Transverse colon (tissue), 4 donors: ENCODE measurements around the gene HHIPL2. TPM values are rescaled to one million over a fixed set of nuclear protein-coding genes. Genes with fewer than 3 reads are reported as not detected.

Source experiments
- DNase-seq: peaks from one replicate; pipeline ENCODE4 v3.0.0-alpha.2; 2019
- H3K27ac ChIP-seq, 4 donors: fragments of 200-600 bp; sonication (generic); 2 replicates each; pipeline ENCODE4 v1.5.1; 2016 to 2018; ENCODE audit warnings: inconsistent platforms in 4 of 4
- H3K27me3 ChIP-seq: fragments of 200-600 bp; sonication (generic); 2 replicates; pipeline ENCODE4 v1.5.1; 2017; ENCODE audit warnings: inconsistent platforms
- H3K36me3 ChIP-seq, 4 donors: fragments of 200-600 bp; sonication (generic); 2 replicates each; pipeline ENCODE4 v1.5.1; 2017 to 2019; ENCODE audit warnings: inconsistent platforms in 4 of 4
- H3K4me1 ChIP-seq, 4 donors: fragments of 200-600 bp; sonication (generic); 2 replicates each; pipeline ENCODE4 v1.5.1; 2017 to 2020; ENCODE audit warnings: inconsistent platforms in 4 of 4
- H3K4me3 ChIP-seq, 4 donors: fragments of 200-600 bp; sonication (generic); 1 replicate in 1 of 4; 2 replicates in 3 of 4; pipeline versions ENCODE4 v1.5.1 to v1.6.1; 2017 to 2019; ENCODE audit warnings: inconsistent platforms in 4 of 4
- H3K9me3 ChIP-seq, 2 donors: fragments of 200-600 bp; sonication (generic); 2 replicates each; pipeline ENCODE4 v1.5.1; 2017 to 2019; ENCODE audit warnings: inconsistent platforms in 2 of 2
- CTCF ChIP-seq, 5 experiments: fragments of 200-600 bp in 3 of 5; fragments of 450-650 bp in 2 of 5; sonication (generic) in 3 of 5; IDR thresholded peaks; 1 replicate in 2 of 5; 2 replicates in 3 of 5; pipeline ENCODE4 v1.5.1; 2016 to 2017; ENCODE audit warnings: antibody characterized with exemption in 5 of 5, inconsistent platforms in 3 of 5, mild to moderate bottlenecking in 2 of 5, moderate library complexity in 1 of 5
- EP300 ChIP-seq: sonication (generic); formaldehyde crosslinking; IDR thresholded peaks from one replicate; pipeline ENCODE4 v1.6.1; 2017; ENCODE audit warnings: antibody characterized with exemption, low read depth
- POLR2A ChIP-seq: fragments of 450-650 bp; IDR thresholded peaks from one replicate; pipeline ENCODE4 v1.6.1; 2016; ENCODE audit warnings: antibody characterized with exemption, mild to moderate bottlenecking, moderate library complexity
- POLR2AphosphoS5 ChIP-seq, 3 donors: sonication (generic); formaldehyde crosslinking; IDR thresholded peaks; one replicate each; pipeline ENCODE4 v1.6.1; 2016; ENCODE audit warnings: antibody characterized with exemption in 3 of 3
- WGBS, 2 donors: methylation state at CpG; one replicate each; pipeline ENCODE4 v1.1.5; 2018; ENCODE audit warnings: low coverage in 1 of 2; 5-methylcytosine and 5-hydroxymethylcytosine counted together
- in situ Hi-C, 4 donors: fragments of 200-750 bp; cut with MboI; loops; one replicate each; pipeline versions ENCODE4 v1.15.0 to v1.15.1; 2017; ENCODE audit warnings: low sequenced_read_pairs in 3 of 4, low pct_ligation_motif_present in 1 of 4, low pct_unique_long_range_greater_than_20kb in 1 of 4
- intact Hi-C: fragments of 100-400 bp; cut with DNase I; formaldehyde crosslinking; loops from one replicate; pipeline ENCODE4 v1.15.1; 2023; ENCODE audit warnings: low total_unique reads
- total RNA-seq, 4 donors: library from RNA; depleted of rRNA; stranded (reverse); fragments of >200 nt; gene quantifications; one replicate each; pipeline ENCODE4 v1.1.0, GENCODE V29; 2016

HHIPL2 gene
- total RNA-seq, 4 donors from 2014 or later = 0.32 to 0.41 TPM; not detected in 2

DNA sequence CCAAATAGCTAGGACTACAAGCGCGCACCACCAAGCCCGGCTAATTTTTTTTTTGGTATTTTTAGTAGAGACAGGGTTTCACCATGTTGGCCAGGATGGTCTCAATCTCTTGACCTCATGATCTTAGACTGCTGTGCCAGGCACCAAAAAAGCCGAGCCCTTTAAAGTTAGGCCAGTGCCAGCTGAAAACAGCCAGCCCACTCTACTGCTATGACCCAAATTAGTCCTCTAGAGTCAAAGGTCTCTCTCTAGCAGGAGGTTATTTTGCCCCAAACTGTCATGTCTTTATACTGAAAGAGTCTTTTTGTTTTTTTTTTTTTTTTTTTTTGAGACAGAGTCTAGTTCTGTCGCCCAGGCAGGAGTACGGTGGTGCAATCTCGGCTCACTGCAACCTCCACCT lies 9.7 kb upstream of the HHIPL2 start:
- no peaks in the 10 kb centered on the region for H3K9me3 ChIP-seq
- no peaks in the 10 kb centered on the region for H3K4me1 ChIP-seq
- no peak overlapping the region for H3K4me3 ChIP-seq
- TF ChIP-seq EP300 (no peak), POLR2AphosphoS5 (IDR thresholded peaks at IDR 0.05) (no peak), POLR2A (no peak), CTCF (IDR thresholded peaks at IDR 0.05) (no peak)
- H3K36me3 ChIP-seq = peaks cover 0 to 13% (median 1%) of the 10 kb centered on the region in 4 donors
- 92 to 100% methylated on average over 2 to 7 of the region's 7 CpGs for WGBS, 2 donors
- no peaks in the 10 kb centered on the region for H3K27me3 ChIP-seq
- no peak overlapping the region for H3K27ac ChIP-seq
- no peak for DNase-seq
- in situ Hi-C loops (no loop called here), intact Hi-C loops (no loop called here)

GRCh38 chr1:222557148-222557547 lies 9.2 kb upstream of the HHIPL2 start:
- TF ChIP-seq CTCF (IDR thresholded peaks at IDR 0.05) (no peak), POLR2A (no peak), EP300 (no peak), POLR2AphosphoS5 (IDR thresholded peaks at IDR 0.05) (no peak)
- H3K27ac ChIP-seq = no peak overlapping the region
- intact Hi-C loops = no loop called here
- no peaks in the 10 kb centered on the region for H3K4me1 ChIP-seq
- H3K36me3 ChIP-seq = peaks cover 0 to 13% (median 1%) of the 10 kb centered on the region in 4 donors
- H3K9me3 ChIP-seq = no peaks in the 10 kb centered on the region
- in situ Hi-C loops = no loop called here
- no peaks in the 10 kb centered on the region for H3K27me3 ChIP-seq
- no peak overlapping the region for H3K4me3 ChIP-seq
- WGBS, 2 donors = 0 to 82% methylated on average over 1 to 6 of the region's 6 CpGs
- no peak for DNase-seq

GRCh38 chr1:222555992-222556615 lies 8.2 kb upstream of the HHIPL2 start:
- WGBS, 2 donors = 92% methylated on average over 2 of the region's 2 CpGs; no CpG with 5 or more reads in 1 of the 2 donors
- Histone ChIP-seq H3K27ac (no peak overlapping the region), H3K36me3 (peaks cover 0 to 4% (median under 1%) of the 10 kb centered on the region in 4 donors), H3K4me1 (no peaks in the 10 kb centered on the region), H3K4me3 (no peak overlapping the region), H3K27me3 (no peaks in the 10 kb centered on the region), H3K9me3 (no peaks in the 10 kb centered on the region)
- in situ Hi-C loops (no loop called here), intact Hi-C loops (no loop called here)
- TF ChIP-seq POLR2A (no peak), EP300 (no peak), POLR2AphosphoS5 (IDR thresholded peaks at IDR 0.05) (no peak), CTCF (IDR thresholded peaks at IDR 0.05) (no peak)
- no peak for DNase-seq

DNA sequence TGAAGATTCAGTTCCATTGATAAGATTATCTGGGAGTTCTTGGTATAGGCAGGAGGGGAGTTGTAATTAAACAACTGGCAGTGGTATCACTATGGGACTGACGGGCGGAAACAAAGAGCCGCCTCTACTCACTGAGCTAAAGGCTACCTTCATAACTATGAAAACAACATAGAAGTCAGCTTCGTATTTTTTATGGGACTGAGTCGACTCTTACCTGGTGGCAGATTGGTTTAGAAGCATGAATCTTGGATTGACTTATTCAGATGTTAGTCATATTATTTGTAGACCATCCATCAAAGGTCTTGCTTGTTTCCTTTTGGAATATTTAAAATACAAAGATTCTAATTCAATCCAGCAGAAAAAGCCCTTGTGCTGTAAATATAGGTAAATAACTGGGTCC lies 6.3 kb upstream of the HHIPL2 start:
- Histone ChIP-seq H3K36me3 (no peaks in the 10 kb centered on the region), H3K27me3 (no peaks in the 10 kb centered on the region), H3K9me3 (no peaks in the 10 kb centered on the region), H3K4me1 (no peaks in the 10 kb centered on the region), H3K4me3 (no peak overlapping the region), H3K27ac (no peak overlapping the region)
- no peak for DNase-seq
- WGBS, 2 donors = 95 to 100% methylated on average over 2 to 5 of the region's 5 CpGs
- in situ Hi-C loops (no loop called here), intact Hi-C loops (no loop called here)
- no peak for TF ChIP-seq CTCF (IDR thresholded peaks at IDR 0.05)
- no peak for TF ChIP-seq POLR2A
- no peak for TF ChIP-seq POLR2AphosphoS5 (IDR thresholded peaks at IDR 0.05)
- no peak for TF ChIP-seq EP300
